IMR-90 (cell line): ENCODE results near the gene NUDT6.

ENCODE experiments used
- CEBPB ChIP-seq: IDR thresholded peaks from 2 replicates; pipeline ENCODE4 v1.6.1; 2012; ENCODE audit warnings: low read depth, low read length, improper control_type of control experiment
- CTCF ChIP-seq: conservative IDR thresholded peaks from 2 replicates; pipeline ENCODE4 v1.5.1; 2012; ENCODE audit warnings: mild to moderate bottlenecking, low read depth, low read length, improper control_type of control experiment
- FOS ChIP-seq: fragments of 150-350 bp; IDR thresholded peaks from 2 replicates; pipeline ENCODE4 v1.6.1; 2016; ENCODE audit warnings: low read depth, low read length
- TF ChIP-seq, protein P1 (sequence below): fragments of 150-350 bp; IDR thresholded peaks from 2 replicates; pipeline ENCODE4 v1.6.1; 2017; ENCODE audit warnings: mild to moderate bottlenecking, antibody characterized with exemption, low read length, low read depth

GRCh38 chr4:122946142-122946541 lies 23.7 kb upstream of the NUDT6 start:
- TF ChIP-seq CTCF (no peak), CEBPB (no peak), FOS (no peak)
- TF ChIP-seq, protein P1, sequence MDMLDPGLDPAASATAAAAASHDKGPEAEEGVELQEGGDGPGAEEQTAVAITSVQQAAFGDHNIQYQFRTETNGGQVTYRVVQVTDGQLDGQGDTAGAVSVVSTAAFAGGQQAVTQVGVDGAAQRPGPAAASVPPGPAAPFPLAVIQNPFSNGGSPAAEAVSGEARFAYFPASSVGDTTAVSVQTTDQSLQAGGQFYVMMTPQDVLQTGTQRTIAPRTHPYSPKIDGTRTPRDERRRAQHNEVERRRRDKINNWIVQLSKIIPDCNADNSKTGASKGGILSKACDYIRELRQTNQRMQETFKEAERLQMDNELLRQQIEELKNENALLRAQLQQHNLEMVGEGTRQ: no peak
